ENCODE results near the gene KCNK1.

DNA sequence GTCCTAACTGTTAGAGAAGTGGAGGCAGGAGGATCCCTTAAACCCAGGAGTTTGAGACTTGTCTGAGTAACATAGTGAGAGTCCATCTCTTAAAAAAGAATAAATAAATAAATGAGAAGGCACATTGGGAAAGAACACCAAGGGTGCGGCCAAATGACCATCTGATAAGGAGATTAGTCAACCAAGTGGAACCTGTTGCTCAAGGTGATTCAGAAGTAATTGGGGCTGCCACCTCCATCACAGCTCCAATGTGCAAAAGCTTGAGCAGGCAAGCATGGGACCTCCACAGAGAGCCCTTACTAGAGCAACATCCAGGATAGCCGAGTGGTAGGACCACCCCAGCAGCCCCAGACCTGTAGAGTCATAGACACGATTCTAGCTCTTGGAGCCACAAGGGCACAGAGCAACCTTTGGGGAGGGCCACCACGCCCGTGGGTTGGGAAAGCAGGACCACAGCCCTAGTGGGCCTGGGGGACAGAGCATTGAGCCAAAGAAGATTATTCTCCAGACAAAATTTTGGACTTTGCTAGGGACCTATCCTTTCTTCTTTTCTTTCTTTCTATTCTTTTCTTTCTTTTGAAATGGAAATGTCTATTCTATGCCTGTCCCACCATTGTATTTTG is 40.9 kb downstream of the KCNK1 start:
- TF ChIP-seq, protein P1, sequence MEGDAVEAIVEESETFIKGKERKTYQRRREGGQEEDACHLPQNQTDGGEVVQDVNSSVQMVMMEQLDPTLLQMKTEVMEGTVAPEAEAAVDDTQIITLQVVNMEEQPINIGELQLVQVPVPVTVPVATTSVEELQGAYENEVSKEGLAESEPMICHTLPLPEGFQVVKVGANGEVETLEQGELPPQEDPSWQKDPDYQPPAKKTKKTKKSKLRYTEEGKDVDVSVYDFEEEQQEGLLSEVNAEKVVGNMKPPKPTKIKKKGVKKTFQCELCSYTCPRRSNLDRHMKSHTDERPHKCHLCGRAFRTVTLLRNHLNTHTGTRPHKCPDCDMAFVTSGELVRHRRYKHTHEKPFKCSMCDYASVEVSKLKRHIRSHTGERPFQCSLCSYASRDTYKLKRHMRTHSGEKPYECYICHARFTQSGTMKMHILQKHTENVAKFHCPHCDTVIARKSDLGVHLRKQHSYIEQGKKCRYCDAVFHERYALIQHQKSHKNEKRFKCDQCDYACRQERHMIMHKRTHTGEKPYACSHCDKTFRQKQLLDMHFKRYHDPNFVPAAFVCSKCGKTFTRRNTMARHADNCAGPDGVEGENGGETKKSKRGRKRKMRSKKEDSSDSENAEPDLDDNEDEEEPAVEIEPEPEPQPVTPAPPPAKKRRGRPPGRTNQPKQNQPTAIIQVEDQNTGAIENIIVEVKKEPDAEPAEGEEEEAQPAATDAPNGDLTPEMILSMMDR (IDR thresholded peaks at IDR 0.05), result no peak
- TF ChIP-seq EP300 (IDR thresholded peaks at IDR 0.05) (no peak), POLR2AphosphoS5 (IDR thresholded peaks at IDR 0.05) (no peak)
